WTC11 (cell line): ENCODE measurements around the gene CRACDL. TPM values are rescaled to one million over a fixed set of nuclear protein-coding genes. Genes with fewer than 3 reads are reported as not detected.

Experiments
- ATAC-seq: fragments of 200-7000 bp; cut with Tn5 transposase; 2 replicates; pipeline ENCODE4 v1.10.0; 2021; ENCODE audit warnings: mild to moderate bottlenecking, moderate library complexity
- CTCF ChIA-PET: fragments of 300-600 bp; sonication (Branson Sonifier 250); formaldehyde crosslinking; loops from one replicate; lab custom pipeline; 2021; ENCODE audit warnings: antibody characterized with exemption; lab: Charles Lee
- POLR2A ChIA-PET: fragments of 350-600 bp; sonication (Branson Sonifier 250); formaldehyde crosslinking; loops from one replicate; lab custom pipeline; 2021; ENCODE audit warnings: antibody characterized with exemption; lab: Charles Lee
- DNase-seq: peaks from one replicate; pipeline ENCODE4 v3.0.0; 2021; ENCODE audit warnings: low spot score
- H3K27ac Mint-ChIP-seq: 2 replicates; pipeline ENCODE4 v1.8.0; 2021; ENCODE audit warnings: mixed read lengths
- H3K27me3 Mint-ChIP-seq: 2 replicates; pipeline ENCODE4 v1.8.0; 2021; ENCODE audit warnings: low read depth, mild to moderate bottlenecking, moderate library complexity, mixed read lengths
- H3K36me3 Mint-ChIP-seq: 2 replicates; pipeline ENCODE4 v1.8.0; 2021; ENCODE audit warnings: mixed read lengths
- H3K4me1 Mint-ChIP-seq: 2 replicates; pipeline ENCODE4 v1.8.0; 2022; ENCODE audit warnings: mixed read lengths
- H3K4me3 Mint-ChIP-seq: 2 replicates; pipeline ENCODE4 v1.8.0; 2021; ENCODE audit warnings: mild to moderate bottlenecking, moderate library complexity, mixed read lengths
- H3K9me3 Mint-ChIP-seq: 2 replicates; pipeline ENCODE4 v1.8.0; 2021; ENCODE audit warnings: mixed read lengths
- CREM ChIP-seq: sonication (generic); formaldehyde crosslinking; IDR thresholded peaks from 2 replicates; pipeline ENCODE4 v1.8.1; 2022; ENCODE audit warnings: mild to moderate bottlenecking, missing genetic modification reagents, moderate library complexity
- ELF4 ChIP-seq: sonication (generic); formaldehyde crosslinking; IDR thresholded peaks from 2 replicates; pipeline ENCODE4 v1.8.1; 2022; ENCODE audit warnings: low read depth, mild to moderate bottlenecking, moderate library complexity, missing genetic modification reagents
- EMX1 ChIP-seq: fragments of 250-450 bp; sonication (Bioruptor Pico); IDR thresholded peaks from 2 replicates; pipeline ENCODE4 v1.8.0; 2021; ENCODE audit warnings: mild to moderate bottlenecking
- FOXK1 ChIP-seq: sonication (generic); formaldehyde crosslinking; IDR thresholded peaks from 2 replicates; pipeline ENCODE4 v1.8.0; 2022; ENCODE audit warnings: mild to moderate bottlenecking, moderate library complexity, missing genetic modification reagents
- FOXP1 ChIP-seq: sonication (generic); formaldehyde crosslinking; IDR thresholded peaks from 2 replicates; pipeline ENCODE4 v1.8.0; 2022; ENCODE audit warnings: missing genetic modification reagents, mild to moderate bottlenecking, moderate library complexity, borderline replicate concordance
- GABPB1 ChIP-seq: sonication (generic); formaldehyde crosslinking; IDR thresholded peaks from 2 replicates; pipeline ENCODE4 v1.8.1; 2023; ENCODE audit warnings: mild to moderate bottlenecking, missing genetic modification reagents
- GRHL2 ChIP-seq: fragments of 250-450 bp; sonication (Bioruptor Pico); IDR thresholded peaks from 2 replicates; pipeline ENCODE4 v1.8.0; 2022; ENCODE audit warnings: mild to moderate bottlenecking, moderate library complexity; ENCODE audit not compliant: insufficient replicate concordance, severe bottlenecking
- HMGA2 ChIP-seq: fragments of 250-450 bp; sonication (Bioruptor Pico); IDR thresholded peaks from 2 replicates; pipeline ENCODE4 v1.4.0; 2021; ENCODE audit warnings: mild to moderate bottlenecking, moderate library complexity
- JUN ChIP-seq: sonication (generic); formaldehyde crosslinking; IDR thresholded peaks from 2 replicates; pipeline ENCODE4 v1.8.0; 2023; ENCODE audit warnings: mild to moderate bottlenecking, missing genetic modification reagents
- MYBL2 ChIP-seq: sonication (generic); formaldehyde crosslinking; IDR thresholded peaks from 2 replicates; pipeline ENCODE4 v1.8.1; 2023; ENCODE audit warnings: mild to moderate bottlenecking, moderate library complexity, missing genetic modification reagents
- NFATC4 ChIP-seq: fragments of 250-450 bp; sonication (Bioruptor Pico); IDR thresholded peaks from 2 replicates; pipeline ENCODE4 v1.9.0; 2021; ENCODE audit warnings: mild to moderate bottlenecking
- NFE2L1 ChIP-seq: sonication (generic); formaldehyde crosslinking; IDR thresholded peaks from 2 replicates; pipeline ENCODE4 v1.8.1; 2023; ENCODE audit warnings: missing genetic modification reagents
- NR2C2 ChIP-seq: sonication (generic); formaldehyde crosslinking; IDR thresholded peaks from 2 replicates; pipeline ENCODE4 v1.8.0; 2022; ENCODE audit warnings: mild to moderate bottlenecking, missing genetic modification reagents
- OVOL2 ChIP-seq: fragments of 250-450 bp; sonication (Bioruptor Pico); IDR thresholded peaks from 2 replicates; pipeline ENCODE4 v1.9.0; 2021; ENCODE audit warnings: mild to moderate bottlenecking, borderline replicate concordance
- RELA ChIP-seq: sonication (generic); formaldehyde crosslinking; IDR thresholded peaks from 2 replicates; pipeline ENCODE4 v1.8.1; 2022; ENCODE audit warnings: missing genetic modification reagents, mild to moderate bottlenecking, borderline replicate concordance
- SMAD3 ChIP-seq: sonication (generic); formaldehyde crosslinking; IDR thresholded peaks from 2 replicates; pipeline ENCODE4 v1.8.0; 2022; ENCODE audit warnings: missing genetic modification reagents, mild to moderate bottlenecking, borderline replicate concordance
- SMAD4 ChIP-seq: sonication (generic); formaldehyde crosslinking; IDR thresholded peaks from 2 replicates; pipeline ENCODE4 v1.8.0; 2022; ENCODE audit warnings: mild to moderate bottlenecking, missing genetic modification reagents
- TCF7 ChIP-seq: sonication (generic); formaldehyde crosslinking; IDR thresholded peaks from 2 replicates; pipeline ENCODE4 v1.8.0; 2022; ENCODE audit warnings: mild to moderate bottlenecking, low read depth, missing genetic modification reagents, moderate library complexity
- TEAD4 ChIP-seq: sonication (generic); formaldehyde crosslinking; IDR thresholded peaks from 2 replicates; pipeline ENCODE4 v1.8.0; 2022; ENCODE audit warnings: mild to moderate bottlenecking, missing genetic modification reagents
- ZBTB21 ChIP-seq: sonication (generic); formaldehyde crosslinking; IDR thresholded peaks from 2 replicates; pipeline ENCODE4 v1.8.1; 2023; ENCODE audit warnings: mild to moderate bottlenecking, missing genetic modification reagents, borderline replicate concordance
- ZNF121 ChIP-seq: sonication (generic); formaldehyde crosslinking; IDR thresholded peaks from 2 replicates; pipeline ENCODE4 v1.8.0; 2023; ENCODE audit warnings: missing genetic modification reagents
- ZNF232 ChIP-seq: sonication (generic); formaldehyde crosslinking; IDR thresholded peaks from 2 replicates; pipeline ENCODE4 v1.8.0; 2022; ENCODE audit warnings: mild to moderate bottlenecking, missing genetic modification reagents
- ZNF423 ChIP-seq: fragments of 250-450 bp; sonication (Bioruptor Pico); IDR thresholded peaks from 2 replicates; pipeline ENCODE4 v2.1.2; 2022; ENCODE audit warnings: mild to moderate bottlenecking, moderate library complexity
- ZNF671 ChIP-seq: fragments of 250-450 bp; sonication (Bioruptor Pico); IDR thresholded peaks from 2 replicates; pipeline ENCODE4 v1.8.0; 2021; ENCODE audit warnings: mild to moderate bottlenecking
- total RNA-seq: library from RNA; stranded (reverse); gene quantifications from 3 replicates; pipeline ENCODE4 v1.2.3, GENCODE V29; 2021
- TF ChIP-seq, protein P1 (sequence below): sonication (generic); formaldehyde crosslinking; IDR thresholded peaks from 2 replicates; pipeline ENCODE4 v1.8.0; 2022; ENCODE audit warnings: missing genetic modification reagents
- TF ChIP-seq, protein P2 (sequence below): fragments of 250-450 bp; sonication (Bioruptor Pico); conservative IDR thresholded peaks from 2 replicates; pipeline ENCODE4 v1.9.0; 2021; ENCODE audit warnings: mild to moderate bottlenecking
- TF ChIP-seq, protein P3 (sequence below): sonication (generic); formaldehyde crosslinking; IDR thresholded peaks from 2 replicates; pipeline ENCODE4 v1.8.0; 2023; ENCODE audit warnings: missing genetic modification reagents
- TF ChIP-seq, protein P4 (sequence below): sonication (generic); formaldehyde crosslinking; IDR thresholded peaks from 2 replicates; pipeline ENCODE4 v1.8.1; 2023; ENCODE audit warnings: mild to moderate bottlenecking, missing genetic modification reagents, moderate library complexity
- TF ChIP-seq, protein P5 (sequence below): sonication (generic); formaldehyde crosslinking; IDR thresholded peaks from 2 replicates; pipeline ENCODE4 v1.8.0; 2022; ENCODE audit warnings: mild to moderate bottlenecking, missing genetic modification reagents

Gene CRACDL
- total RNA-seq, 1 experiment from 2014 or later, result 0.72 TPM

DNA sequence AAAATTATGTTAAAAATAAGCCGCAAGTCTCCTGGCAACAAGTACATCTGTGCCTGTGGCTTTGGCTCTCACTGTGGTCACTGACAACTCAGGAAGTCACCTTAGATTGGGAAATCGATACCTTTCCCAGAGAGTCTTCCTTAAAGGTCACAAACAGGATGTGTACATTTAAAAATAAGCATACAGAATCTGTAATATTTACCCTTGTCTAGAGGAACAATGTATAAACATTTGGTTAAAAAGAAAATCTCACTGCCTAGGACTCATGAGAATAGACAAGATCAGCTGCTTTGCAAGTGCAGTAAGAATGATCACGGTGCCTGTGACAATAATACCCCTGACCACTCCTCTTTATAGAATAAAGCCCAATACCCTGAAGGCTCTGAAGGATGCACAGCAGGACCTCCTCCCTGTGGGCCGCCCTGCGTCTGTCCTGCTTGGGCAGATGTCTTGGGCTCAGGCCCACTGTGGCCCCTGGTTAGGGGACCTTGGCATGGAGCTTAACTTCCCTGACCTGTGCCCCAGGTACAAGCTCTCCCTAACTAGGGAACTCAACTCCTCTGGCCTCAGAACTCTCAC is 107.1 kb downstream of the CRACDL start:
- H3K4me3 Mint-ChIP-seq, result no peak overlapping the region
- peaks cover 15% of the 10 kb centered on the region for H3K27me3 Mint-ChIP-seq
- H3K4me1 Mint-ChIP-seq, result no peaks in the 10 kb centered on the region
- H3K9me3 Mint-ChIP-seq, result no peaks in the 10 kb centered on the region
- H3K27ac Mint-ChIP-seq, result no peak overlapping the region
- TF ChIP-seq, protein P1, sequence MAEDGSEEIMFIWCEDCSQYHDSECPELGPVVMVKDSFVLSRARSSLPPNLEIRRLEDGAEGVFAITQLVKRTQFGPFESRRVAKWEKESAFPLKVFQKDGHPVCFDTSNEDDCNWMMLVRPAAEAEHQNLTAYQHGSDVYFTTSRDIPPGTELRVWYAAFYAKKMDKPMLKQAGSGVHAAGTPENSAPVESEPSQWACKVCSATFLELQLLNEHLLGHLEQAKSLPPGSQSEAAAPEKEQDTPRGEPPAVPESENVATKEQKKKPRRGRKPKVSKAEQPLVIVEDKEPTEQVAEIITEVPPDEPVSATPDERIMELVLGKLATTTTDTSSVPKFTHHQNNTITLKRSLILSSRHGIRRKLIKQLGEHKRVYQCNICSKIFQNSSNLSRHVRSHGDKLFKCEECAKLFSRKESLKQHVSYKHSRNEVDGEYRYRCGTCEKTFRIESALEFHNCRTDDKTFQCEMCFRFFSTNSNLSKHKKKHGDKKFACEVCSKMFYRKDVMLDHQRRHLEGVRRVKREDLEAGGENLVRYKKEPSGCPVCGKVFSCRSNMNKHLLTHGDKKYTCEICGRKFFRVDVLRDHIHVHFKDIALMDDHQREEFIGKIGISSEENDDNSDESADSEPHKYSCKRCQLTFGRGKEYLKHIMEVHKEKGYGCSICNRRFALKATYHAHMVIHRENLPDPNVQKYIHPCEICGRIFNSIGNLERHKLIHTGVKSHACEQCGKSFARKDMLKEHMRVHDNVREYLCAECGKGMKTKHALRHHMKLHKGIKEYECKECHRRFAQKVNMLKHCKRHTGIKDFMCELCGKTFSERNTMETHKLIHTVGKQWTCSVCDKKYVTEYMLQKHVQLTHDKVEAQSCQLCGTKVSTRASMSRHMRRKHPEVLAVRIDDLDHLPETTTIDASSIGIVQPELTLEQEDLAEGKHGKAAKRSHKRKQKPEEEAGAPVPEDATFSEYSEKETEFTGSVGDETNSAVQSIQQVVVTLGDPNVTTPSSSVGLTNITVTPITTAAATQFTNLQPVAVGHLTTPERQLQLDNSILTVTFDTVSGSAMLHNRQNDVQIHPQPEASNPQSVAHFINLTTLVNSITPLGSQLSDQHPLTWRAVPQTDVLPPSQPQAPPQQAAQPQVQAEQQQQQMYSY (CRISPR knock-in tag), result no peak
- TF ChIP-seq TCF7 (CRISPR knock-in tag), result no peak
- no peak for TF ChIP-seq GRHL2 (CRISPR knock-in tag)
- TF ChIP-seq JUN (CRISPR knock-in tag), result no peak
- TF ChIP-seq ZBTB21 (CRISPR knock-in tag), result no peak
- TF ChIP-seq ZNF121 (CRISPR knock-in tag), result no peak
- no peak for TF ChIP-seq OVOL2
- TF ChIP-seq NFATC4 (CRISPR knock-in tag), result no peak
- no peak for TF ChIP-seq ZNF423
- TF ChIP-seq, protein P2, sequence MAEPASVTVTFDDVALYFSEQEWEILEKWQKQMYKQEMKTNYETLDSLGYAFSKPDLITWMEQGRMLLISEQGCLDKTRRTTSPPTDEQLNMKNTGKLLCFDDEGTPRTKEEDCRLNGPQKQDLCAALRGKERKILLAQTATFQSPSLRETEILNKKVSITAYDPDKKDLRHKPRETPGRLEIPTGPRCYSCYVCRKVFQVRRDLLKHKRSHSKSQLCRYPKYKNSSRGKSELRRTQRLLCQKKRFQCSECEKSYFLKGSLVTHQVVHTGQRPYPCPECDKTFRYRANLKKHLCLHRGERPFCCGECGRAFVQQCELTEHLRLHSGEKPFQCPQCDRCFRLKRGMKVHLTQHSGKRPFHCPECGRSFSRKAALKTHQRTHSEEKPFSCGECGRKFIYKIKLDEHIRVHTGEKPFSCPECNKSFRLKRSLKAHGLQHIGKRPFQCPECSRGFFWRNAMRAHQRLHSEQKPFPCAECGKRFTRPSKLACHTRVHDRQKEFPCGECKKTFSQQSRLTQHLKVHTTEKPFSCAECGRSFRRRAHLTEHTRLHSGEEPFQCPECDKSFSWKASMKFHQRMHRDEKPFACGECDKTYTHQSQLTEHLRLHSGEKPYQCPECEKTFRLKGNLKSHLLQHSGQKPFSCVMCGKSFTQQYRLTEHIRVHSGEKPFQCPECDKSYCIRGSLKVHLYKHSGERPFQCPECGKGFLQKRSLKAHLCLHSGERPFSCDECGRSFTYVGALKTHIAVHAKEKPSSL (CRISPR knock-in tag), result no peak
- TF ChIP-seq, protein P3, sequence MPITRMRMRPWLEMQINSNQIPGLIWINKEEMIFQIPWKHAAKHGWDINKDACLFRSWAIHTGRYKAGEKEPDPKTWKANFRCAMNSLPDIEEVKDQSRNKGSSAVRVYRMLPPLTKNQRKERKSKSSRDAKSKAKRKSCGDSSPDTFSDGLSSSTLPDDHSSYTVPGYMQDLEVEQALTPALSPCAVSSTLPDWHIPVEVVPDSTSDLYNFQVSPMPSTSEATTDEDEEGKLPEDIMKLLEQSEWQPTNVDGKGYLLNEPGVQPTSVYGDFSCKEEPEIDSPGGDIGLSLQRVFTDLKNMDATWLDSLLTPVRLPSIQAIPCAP (CRISPR knock-in tag), result no peak
- TF ChIP-seq HMGA2 (CRISPR knock-in tag), result no peak
- no peak for TF ChIP-seq NFE2L1
- TF ChIP-seq EMX1, result no peak
- TF ChIP-seq, protein P4, sequence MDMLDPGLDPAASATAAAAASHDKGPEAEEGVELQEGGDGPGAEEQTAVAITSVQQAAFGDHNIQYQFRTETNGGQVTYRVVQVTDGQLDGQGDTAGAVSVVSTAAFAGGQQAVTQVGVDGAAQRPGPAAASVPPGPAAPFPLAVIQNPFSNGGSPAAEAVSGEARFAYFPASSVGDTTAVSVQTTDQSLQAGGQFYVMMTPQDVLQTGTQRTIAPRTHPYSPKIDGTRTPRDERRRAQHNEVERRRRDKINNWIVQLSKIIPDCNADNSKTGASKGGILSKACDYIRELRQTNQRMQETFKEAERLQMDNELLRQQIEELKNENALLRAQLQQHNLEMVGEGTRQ (CRISPR knock-in tag), result no peak
- TF ChIP-seq CREM (CRISPR knock-in tag), result no peak
- TF ChIP-seq ZNF232, result no peak
- TF ChIP-seq GABPB1 (CRISPR knock-in tag), result no peak
- TF ChIP-seq SMAD4 (CRISPR knock-in tag), result no peak
- no peak for TF ChIP-seq TEAD4 (CRISPR knock-in tag)
- no peak for DNase-seq
- ChIA-PET POLR2A (no interaction called here), CTCF (interaction anchor here (1.2 to 2.2 kb wide), 3 partner anchors 8 to 194 kb away, joined by 3 to 8 read pairs (median 4); no protein-coding TSS in a partner anchor)
- ATAC-seq, result no peak
- no peaks in the 10 kb centered on the region for H3K36me3 Mint-ChIP-seq

DNA sequence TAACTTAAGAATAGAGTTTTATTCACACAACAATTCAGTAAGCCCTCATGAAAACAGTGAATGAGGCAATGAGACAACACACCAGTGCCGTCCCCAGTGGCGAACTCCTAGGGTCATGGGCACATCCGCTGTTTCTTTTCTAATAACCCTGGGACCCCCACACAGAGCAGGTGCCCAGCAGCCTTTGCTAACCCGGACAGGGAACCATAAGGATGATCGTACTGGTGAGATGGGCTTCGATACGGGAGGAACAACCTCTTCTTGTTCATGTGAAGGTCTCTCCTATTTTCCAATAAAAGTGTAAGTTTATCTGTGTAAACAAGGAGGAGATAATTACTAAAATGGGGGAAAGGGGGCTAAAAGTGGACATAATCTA is 107.7 kb downstream of the CRACDL start:
- no peaks in the 10 kb centered on the region for H3K36me3 Mint-ChIP-seq
- H3K4me1 Mint-ChIP-seq, result peaks cover 4% of the 10 kb centered on the region; the same call in 1 of the 2 replicates
- DNase-seq (no peak), ATAC-seq (no peak)
- ChIA-PET POLR2A (no interaction called here), CTCF (interaction anchor here (1.6 kb wide), 1 partner anchor 179 kb away, joined by 8 read pairs; no protein-coding TSS in a partner anchor)
- no peaks in the 10 kb centered on the region for H3K9me3 Mint-ChIP-seq
- no peak overlapping the region for H3K27ac Mint-ChIP-seq
- H3K27me3 Mint-ChIP-seq, result peaks cover 21% of the 10 kb centered on the region
- no peak overlapping the region for H3K4me3 Mint-ChIP-seq
- TF ChIP-seq, protein P5, sequence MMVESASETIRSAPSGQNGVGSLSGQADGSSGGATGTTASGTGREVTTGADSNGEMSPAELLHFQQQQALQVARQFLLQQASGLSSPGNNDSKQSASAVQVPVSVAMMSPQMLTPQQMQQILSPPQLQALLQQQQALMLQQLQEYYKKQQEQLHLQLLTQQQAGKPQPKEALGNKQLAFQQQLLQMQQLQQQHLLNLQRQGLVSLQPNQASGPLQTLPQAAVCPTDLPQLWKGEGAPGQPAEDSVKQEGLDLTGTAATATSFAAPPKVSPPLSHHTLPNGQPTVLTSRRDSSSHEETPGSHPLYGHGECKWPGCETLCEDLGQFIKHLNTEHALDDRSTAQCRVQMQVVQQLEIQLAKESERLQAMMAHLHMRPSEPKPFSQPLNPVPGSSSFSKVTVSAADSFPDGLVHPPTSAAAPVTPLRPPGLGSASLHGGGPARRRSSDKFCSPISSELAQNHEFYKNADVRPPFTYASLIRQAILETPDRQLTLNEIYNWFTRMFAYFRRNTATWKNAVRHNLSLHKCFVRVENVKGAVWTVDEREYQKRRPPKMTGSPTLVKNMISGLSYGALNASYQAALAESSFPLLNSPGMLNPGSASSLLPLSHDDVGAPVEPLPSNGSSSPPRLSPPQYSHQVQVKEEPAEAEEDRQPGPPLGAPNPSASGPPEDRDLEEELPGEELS (CRISPR knock-in tag), result no peak
- TF ChIP-seq ZNF671 (CRISPR knock-in tag), result no peak
- no peak for TF ChIP-seq EMX1
- TF ChIP-seq FOXK1, result no peak
- no peak for TF ChIP-seq MYBL2
- no peak for TF ChIP-seq ELF4 (CRISPR knock-in tag)
- TF ChIP-seq FOXP1 (CRISPR knock-in tag), result no peak
- no peak for TF ChIP-seq SMAD3
- TF ChIP-seq RELA (CRISPR knock-in tag), result no peak
- no peak for TF ChIP-seq NR2C2 (CRISPR knock-in tag)
